GM12878 (cell line): Measurements from ENCODE around the gene FBXO17. TPM values are rescaled to one million over a fixed set of nuclear protein-coding genes. Genes with fewer than 3 reads are reported as not detected.
A peak's percentile ranks its signal among the peaks of the same experiment; 100 is the strongest.
"Not testable (repeated sequence)": the region's sequence is repeated elsewhere in the genome, so short reads cannot be mapped to it uniquely, and the experiment has no call there.

ENCODE experiments used
- ATAC-seq: fragments of 200-7000 bp; cut with Tn5 transposase; 3 replicates; pipeline ENCODE4 v1.9.1; 2020; ENCODE audit warnings: mild to moderate bottlenecking, moderate library complexity
- BruUV-seq: library from RNA; stranded (reverse); fragments of 400-500 nt; replicated peaks from 2 replicates; lab custom pipeline; 2021; lab: Mats Ljungman, UMichigan
- CTCF ChIA-PET: fragments of 300-600 bp; sonication (Branson Sonifier 250); formaldehyde crosslinking; extraction: SDS; loops from one replicate; lab custom pipeline; 2021; ENCODE audit warnings: inconsistent platforms; lab: Yijun Ruan, JAX
- POLR2A ChIA-PET: fragments of 350-600 bp; formaldehyde crosslinking; extraction: SDS; loops from one replicate; lab custom pipeline; 2021; ENCODE audit warnings: inconsistent platforms; lab: Charles Lee
- RAD21 ChIA-PET: fragments of 300-600 bp; sonication (Branson Sonifier 250); formaldehyde crosslinking; loops from one replicate; lab custom pipeline; 2023; ENCODE audit warnings: antibody characterized with exemption; ENCODE audit not compliant: unreplicated experiment; lab: Charles Lee
- SMC1A ChIA-PET: fragments of 300-600 bp; sonication (Branson Sonifier 250); formaldehyde crosslinking; loops from one replicate; lab custom pipeline; 2023; ENCODE audit not compliant: unreplicated experiment, uncharacterized antibody; lab: Charles Lee
- DNase-seq: peaks from one replicate; pipeline ENCODE4 v3.0.0-alpha.2; 2011; ENCODE audit warnings: low read depth, low spot score
- FAIRE-seq: peaks from 3 replicates; lab custom pipeline; 2011; peaks lifted over from hg19 to GRCh38; lab: Jason Lieb, UNC
- H2AFZ ChIP-seq: 2 replicates; pipeline ENCODE4 v1.6.0; 2011; ENCODE audit warnings: low read depth, low read length, control low read depth; ENCODE audit not compliant: control insufficient read depth
- H3K27ac ChIP-seq: 2 replicates; pipeline ENCODE4 v1.5.1; 2011; ENCODE audit warnings: control low read depth; ENCODE audit not compliant: control insufficient read depth, insufficient read depth
- H3K27me3 ChIP-seq, 2 experiments: replicated peaks in 1 of 2; 2 replicates each; pipeline versions ENCODE4 v1.6.0 to v1.6.1; 2011; ENCODE audit warnings: low read length in 1 of 2; ENCODE audit not compliant: control insufficient read depth in 2 of 2, insufficient read depth in 2 of 2
- H3K36me3 ChIP-seq, 2 experiments: 2 replicates each; pipeline ENCODE4 v1.5.1; 2011; ENCODE audit warnings: low read length in 1 of 2; ENCODE audit not compliant: control insufficient read depth in 2 of 2, insufficient read depth in 2 of 2
- H3K4me1 ChIP-seq: 2 replicates; pipeline ENCODE4 v1.6.1; 2011; ENCODE audit warnings: mild to moderate bottlenecking, low read length, moderate library complexity, mixed read lengths; ENCODE audit not compliant: control insufficient read depth, insufficient read depth
- H3K4me2 ChIP-seq: 2 replicates; pipeline ENCODE4 v1.6.0; 2011; ENCODE audit warnings: control low read depth; ENCODE audit not compliant: control insufficient read depth, insufficient read depth
- H3K4me3 ChIP-seq: fragments of 200-600 bp; sonication (generic); 2 replicates; pipeline ENCODE4 v1.5.1; 2016
- H3K79me2 ChIP-seq: 2 replicates; pipeline ENCODE4 v1.6.0; 2011; ENCODE audit warnings: low read length; ENCODE audit not compliant: control insufficient read depth, insufficient read depth
- H3K9ac ChIP-seq: 2 replicates; pipeline ENCODE4 v1.8.0; 2011; ENCODE audit warnings: low read length, control low read depth, mixed read lengths; ENCODE audit not compliant: control insufficient read depth, insufficient read depth
- H3K9me3 ChIP-seq: replicated peaks from 3 replicates; pipeline ENCODE4 v1.5.1; 2011; ENCODE audit warnings: mild to moderate bottlenecking, low read length; ENCODE audit not compliant: control insufficient read depth, insufficient read depth
- H4K20me1 ChIP-seq: 2 replicates; pipeline ENCODE4 v1.6.0; 2011; ENCODE audit not compliant: control insufficient read depth, insufficient read depth
- KAT2A ChIP-seq: conservative IDR thresholded peaks from 2 replicates; pipeline ENCODE4 v1.6.1; 2011; ENCODE audit warnings: low read depth, low read length; ENCODE audit not compliant: control insufficient read depth
- MEF2B ChIP-seq: fragments of 450-650 bp; IDR thresholded peaks from 2 replicates; pipeline ENCODE4 v1.6.1; 2018; ENCODE audit warnings: mild to moderate bottlenecking, moderate library complexity; ENCODE audit not compliant: partially characterized antibody, poor library complexity, severe bottlenecking
- WGBS: methylation state at CpG from one replicate; pipeline ENCODE4 v1.1.6; 2016; ENCODE audit warnings: low lambda C conversion rate; ENCODE audit not compliant: insufficient replicate concordance, insufficient coverage; ENCODE audit errors: missing lambda C conversion rate; 5-methylcytosine and 5-hydroxymethylcytosine counted together
- in situ Hi-C: fragments of 300-500 bp; cut with MboI; formaldehyde crosslinking; loops from 9 replicates; pipeline ENCODE4 v1.14.3; 2018; ENCODE audit warnings: mixed read lengths
- intact Hi-C: fragments of 100-400 bp; cut with micrococcal nuclease; formaldehyde crosslinking; loops from one replicate; pipeline ENCODE4 v1.14.2; 2022; ENCODE audit not compliant: unreplicated experiment
- polyA plus RNA-seq, 11 experiments: library from polyadenylated mRNA; depleted of rRNA in 4 of 11; unstranded in 6 of 11; stranded (reverse) in 5 of 11; fragments of >200 nt; fragmentation: Nextera tagmentation in 4 of 11; fragmentation: Illumina TruSeq in 1 of 11; extraction: Ambion mirVana in 4 of 11; extraction: Trizol in 1 of 11; gene quantifications; 1 replicate in 1 of 11; 2 replicates in 10 of 11; pipeline versions ENCODE4 v1.2.1 to v1.2.3, GENCODE V29; 2011 to 2016; ENCODE audit warnings: inconsistent platforms in 2 of 11, missing spikeins in 2 of 11, low read depth in 1 of 11
- total RNA-seq, 4 experiments: library from RNA; depleted of rRNA in 3 of 4; stranded (reverse); fragments of >200 nt in 3 of 4; fragmentation: Illumina TruSeq in 1 of 4; extraction: Trizol in 1 of 4; gene quantifications; 2 replicates each; pipeline versions ENCODE4 v1.2.1 to v1.2.3, GENCODE V29; 2013 to 2021

The FBXO17 gene
- total and polyA plus RNA-seq, 10 of the 15 experiments (the other 5 are each of a cell fraction or from before 2014, with no cell fraction given), result 2.2 to 11.1 (median 5.3) TPM

- POLR2A ChIA-PET, result interaction anchor here (0.6 to 3.0 kb wide), 5 partner anchors 10 to 151 kb away, joined by 3 to 10 read pairs (median 3); partner anchors contain the start of gene FBXO27
These were observed 4.6 kb downstream of the FBXO17 start for GRCh38 chr19:38970664-38971532.

DNA sequence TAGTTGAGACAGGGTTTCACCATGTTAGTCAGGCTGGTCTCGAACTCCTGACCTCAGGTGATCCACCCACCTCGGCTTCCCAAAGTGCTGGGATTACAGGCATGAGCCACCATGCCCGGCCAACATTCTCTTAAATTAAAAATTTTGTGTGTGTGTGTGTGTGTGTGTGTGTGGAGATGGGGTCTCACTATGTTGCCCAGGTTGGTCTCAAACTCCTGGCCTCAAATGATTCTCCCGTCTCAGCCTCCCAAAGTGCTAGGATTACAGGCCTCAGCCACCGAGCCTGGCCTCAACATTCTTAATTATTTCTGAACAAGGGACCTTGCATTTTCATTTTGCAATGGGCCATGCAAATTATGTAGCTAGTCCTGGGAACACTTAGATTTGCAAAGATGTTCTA is 9.4 kb downstream of the FBXO17 start:
- RAD21 ChIA-PET, result interaction anchor here (1.0 to 1.5 kb wide), 3 partner anchors 10 to 72 kb away, joined by 3 to 6 read pairs (median 4); partner anchors contain the start of gene FBXO17
- H3K36me3 ChIP-seq, H3K27me3 ChIP-seq, H4K20me1 ChIP-seq, FAIRE-seq, H3K4me3 ChIP-seq, intact Hi-C loops, H3K9ac ChIP-seq, H3K4me1 ChIP-seq, H3K79me2 ChIP-seq, H2AFZ ChIP-seq, in situ Hi-C loops, BruUV-seq, DNase-seq, H3K27ac ChIP-seq, ATAC-seq, H3K9me3 ChIP-seq, H3K4me2 ChIP-seq: not testable (repeated sequence)
- SMC1A ChIA-PET, result interaction anchor here (1.0 to 1.3 kb wide), 2 partner anchors 59 to 144 kb away, joined by 3 read pairs; no protein-coding TSS in a partner anchor
- CTCF ChIA-PET, result interaction anchor here (0.6 to 1.5 kb wide), 4 partner anchors 10 to 156 kb away, joined by 3 to 4 read pairs (median 3); partner anchors contain the start of gene FBXO17
- POLR2A ChIA-PET, result interaction anchor here (0.7 kb wide), 1 partner anchor 252 kb away, joined by 3 read pairs; no protein-coding TSS in a partner anchor
- WGBS, result 55% methylated on average over 5 of the region's 5 CpGs

More at GRCh38 chr19:38970664-38971532, 4.6 kb downstream of the FBXO17 start:
- H3K79me2 ChIP-seq, result no peaks in the 10 kb centered on the region
- no TSS peak for BruUV-seq
- peak; percentile 5 for TF ChIP-seq MEF2B
- no peak for TF ChIP-seq KAT2A
- TF ChIP-seq, all 136 proteins: peak for 1
- CTCF ChIA-PET, result interaction anchor here (1.1 to 2.9 kb wide), 4 partner anchors 9 to 83 kb away, joined by 3 to 17 read pairs (median 5); no protein-coding TSS in a partner anchor
- ATAC-seq (peak; percentile 40), DNase-seq (no peak), FAIRE-seq (no peak)
- 57% methylated on average over 12 of the region's 12 CpGs for WGBS
- no peaks in the 10 kb centered on the region for H4K20me1 ChIP-seq
- no peak overlapping the region for H3K4me3 ChIP-seq
- no peak overlapping the region for H3K4me2 ChIP-seq
- H3K36me3 ChIP-seq, result no peaks in the 10 kb centered on the region
- SMC1A ChIA-PET, result interaction anchor here (0.6 to 2.0 kb wide), 7 partner anchors 8 to 92 kb away, joined by 3 to 8 read pairs (median 4); no protein-coding TSS in a partner anchor
- H3K27ac ChIP-seq, result no peak overlapping the region
- H3K27me3 ChIP-seq, result peaks cover 0 to 3% of the 10 kb centered on the region in 2 experiments; a peak in 1 of 4 replicates
- intact Hi-C loops (loop anchor here (10.0 kb wide), 1 partner anchor 434 kb away; the partner anchor contains the start of gene ZFP36), in situ Hi-C loops (no loop called here)
- RAD21 ChIA-PET, result interaction anchor here (0.9 to 1.8 kb wide), 5 partner anchors 9 to 80 kb away, joined by 3 to 6 read pairs (median 4); no protein-coding TSS in a partner anchor
- no peaks in the 10 kb centered on the region for H3K9me3 ChIP-seq
- no peak overlapping the region for H3K9ac ChIP-seq
- H2AFZ ChIP-seq, result no peak overlapping the region
- peaks cover 1% of the 10 kb centered on the region; the same call in 1 of the 2 replicates for H3K4me1 ChIP-seq
